GM12878 (cell line): ENCODE measurements around the gene ARL6. TPM values are rescaled to one million over a fixed set of nuclear protein-coding genes. Genes with fewer than 3 reads are reported as not detected.

ENCODE experiments used
- ATAC-seq: fragments of 200-7000 bp; cut with Tn5 transposase; 3 replicates; pipeline ENCODE4 v1.9.1; 2020; ENCODE audit warnings: mild to moderate bottlenecking, moderate library complexity
- BruUV-seq: library from RNA; stranded (reverse); fragments of 400-500 nt; replicated peaks from 2 replicates; lab custom pipeline; 2021; lab: Mats Ljungman, UMichigan
- CTCF ChIA-PET: fragments of 300-600 bp; sonication (Branson Sonifier 250); formaldehyde crosslinking; extraction: SDS; loops from one replicate; lab custom pipeline; 2021; ENCODE audit warnings: inconsistent platforms; lab: Yijun Ruan, JAX
- POLR2A ChIA-PET: fragments of 350-600 bp; formaldehyde crosslinking; extraction: SDS; loops from one replicate; lab custom pipeline; 2021; ENCODE audit warnings: inconsistent platforms; lab: Charles Lee
- RAD21 ChIA-PET: fragments of 300-600 bp; sonication (Branson Sonifier 250); formaldehyde crosslinking; loops from one replicate; lab custom pipeline; 2023; ENCODE audit warnings: antibody characterized with exemption; ENCODE audit not compliant: unreplicated experiment; lab: Charles Lee
- SMC1A ChIA-PET: fragments of 300-600 bp; sonication (Branson Sonifier 250); formaldehyde crosslinking; loops from one replicate; lab custom pipeline; 2023; ENCODE audit not compliant: unreplicated experiment, uncharacterized antibody; lab: Charles Lee
- DNase-seq: peaks from one replicate; pipeline ENCODE4 v3.0.0-alpha.2; 2011; ENCODE audit warnings: low read depth, low spot score
- FAIRE-seq: peaks from 3 replicates; lab custom pipeline; 2011; peaks lifted over from hg19 to GRCh38; lab: Jason Lieb, UNC
- H2AFZ ChIP-seq: 2 replicates; pipeline ENCODE4 v1.6.0; 2011; ENCODE audit warnings: low read depth, low read length, control low read depth; ENCODE audit not compliant: control insufficient read depth
- H3K27ac ChIP-seq: 2 replicates; pipeline ENCODE4 v1.5.1; 2011; ENCODE audit warnings: control low read depth; ENCODE audit not compliant: control insufficient read depth, insufficient read depth
- H3K27me3 ChIP-seq, 2 experiments: replicated peaks in 1 of 2; 2 replicates each; pipeline versions ENCODE4 v1.6.0 to v1.6.1; 2011; ENCODE audit warnings: low read length in 1 of 2; ENCODE audit not compliant: control insufficient read depth in 2 of 2, insufficient read depth in 2 of 2
- H3K36me3 ChIP-seq, 2 experiments: 2 replicates each; pipeline ENCODE4 v1.5.1; 2011; ENCODE audit warnings: low read length in 1 of 2; ENCODE audit not compliant: control insufficient read depth in 2 of 2, insufficient read depth in 2 of 2
- H3K4me1 ChIP-seq: 2 replicates; pipeline ENCODE4 v1.6.1; 2011; ENCODE audit warnings: mild to moderate bottlenecking, low read length, moderate library complexity, mixed read lengths; ENCODE audit not compliant: control insufficient read depth, insufficient read depth
- H3K4me2 ChIP-seq: 2 replicates; pipeline ENCODE4 v1.6.0; 2011; ENCODE audit warnings: control low read depth; ENCODE audit not compliant: control insufficient read depth, insufficient read depth
- H3K4me3 ChIP-seq: fragments of 200-600 bp; sonication (generic); 2 replicates; pipeline ENCODE4 v1.5.1; 2016
- H3K79me2 ChIP-seq: 2 replicates; pipeline ENCODE4 v1.6.0; 2011; ENCODE audit warnings: low read length; ENCODE audit not compliant: control insufficient read depth, insufficient read depth
- H3K9ac ChIP-seq: 2 replicates; pipeline ENCODE4 v1.8.0; 2011; ENCODE audit warnings: low read length, control low read depth, mixed read lengths; ENCODE audit not compliant: control insufficient read depth, insufficient read depth
- H3K9me3 ChIP-seq: replicated peaks from 3 replicates; pipeline ENCODE4 v1.5.1; 2011; ENCODE audit warnings: mild to moderate bottlenecking, low read length; ENCODE audit not compliant: control insufficient read depth, insufficient read depth
- H4K20me1 ChIP-seq: 2 replicates; pipeline ENCODE4 v1.6.0; 2011; ENCODE audit not compliant: control insufficient read depth, insufficient read depth
- CBX3 ChIP-seq: fragments of 200-600 bp; sonication (generic); IDR thresholded peaks from 2 replicates; pipeline ENCODE4 v1.6.1; 2016; ENCODE audit warnings: low read depth, borderline replicate concordance
- CTCF ChIP-seq, 3 experiments: IDR thresholded peaks in 2 of 3; conservative IDR thresholded peaks in 1 of 3; 2 replicates each; pipeline ENCODE4 v1.5.1; 2011; ENCODE audit warnings: low read depth in 3 of 3, low read length in 3 of 3, mild to moderate bottlenecking in 3 of 3, control low read depth in 2 of 3, moderate library complexity in 2 of 3, inconsistent platforms in 1 of 3, mixed read lengths in 1 of 3; ENCODE audit not compliant: control insufficient read depth in 2 of 3, insufficient read depth in 1 of 3; ENCODE audit errors: extremely low read depth in 1 of 3
- CUX1 ChIP-seq: IDR thresholded peaks from 2 replicates; pipeline ENCODE4 v1.6.1; 2012; ENCODE audit warnings: improper control_type of control experiment, low read depth, low read length; ENCODE audit not compliant: insufficient replicate concordance
- KAT2A ChIP-seq: conservative IDR thresholded peaks from 2 replicates; pipeline ENCODE4 v1.6.1; 2011; ENCODE audit warnings: low read depth, low read length; ENCODE audit not compliant: control insufficient read depth
- POLR2AphosphoS2 ChIP-seq: IDR thresholded peaks from 2 replicates; pipeline ENCODE4 v1.6.1; 2011; ENCODE audit warnings: low read depth, mild to moderate bottlenecking, low read length, improper control_type of control experiment, moderate library complexity
- RAD21 ChIP-seq: IDR thresholded peaks from 2 replicates; pipeline ENCODE4 v1.6.1; 2011; ENCODE audit warnings: mild to moderate bottlenecking, low read depth, low read length, moderate library complexity; ENCODE audit not compliant: insufficient read depth
- SMC3 ChIP-seq: IDR thresholded peaks from 2 replicates; pipeline ENCODE4 v1.6.1; 2011; ENCODE audit warnings: low read length, improper control_type of control experiment, borderline replicate concordance
- SUZ12 ChIP-seq: fragments of 200-600 bp; sonication (generic); IDR thresholded peaks from one replicate; pipeline ENCODE4 v1.6.1; 2018; ENCODE audit warnings: antibody characterized with exemption, mild to moderate bottlenecking; ENCODE audit not compliant: unreplicated experiment
- YY1 ChIP-seq: IDR thresholded peaks from 2 replicates; pipeline ENCODE4 v1.6.1; 2011; ENCODE audit warnings: low read depth, mild to moderate bottlenecking, low read length
- WGBS: methylation state at CpG from one replicate; pipeline ENCODE4 v1.1.6; 2016; ENCODE audit warnings: low lambda C conversion rate; ENCODE audit not compliant: insufficient replicate concordance, insufficient coverage; ENCODE audit errors: missing lambda C conversion rate; 5-methylcytosine and 5-hydroxymethylcytosine counted together
- in situ Hi-C: fragments of 300-500 bp; cut with MboI; formaldehyde crosslinking; loops from 9 replicates; pipeline ENCODE4 v1.14.3; 2018; ENCODE audit warnings: mixed read lengths
- intact Hi-C: fragments of 100-400 bp; cut with micrococcal nuclease; formaldehyde crosslinking; loops from one replicate; pipeline ENCODE4 v1.14.2; 2022; ENCODE audit not compliant: unreplicated experiment
- polyA plus RNA-seq, 11 experiments: library from polyadenylated mRNA; depleted of rRNA in 4 of 11; unstranded in 6 of 11; stranded (reverse) in 5 of 11; fragments of >200 nt; fragmentation: Nextera tagmentation in 4 of 11; fragmentation: Illumina TruSeq in 1 of 11; extraction: Ambion mirVana in 4 of 11; extraction: Trizol in 1 of 11; gene quantifications; 1 replicate in 1 of 11; 2 replicates in 10 of 11; pipeline versions ENCODE4 v1.2.1 to v1.2.3, GENCODE V29; 2011 to 2016; ENCODE audit warnings: inconsistent platforms in 2 of 11, missing spikeins in 2 of 11, low read depth in 1 of 11
- total RNA-seq, 4 experiments: library from RNA; depleted of rRNA in 3 of 4; stranded (reverse); fragments of >200 nt in 3 of 4; fragmentation: Illumina TruSeq in 1 of 4; extraction: Trizol in 1 of 4; gene quantifications; 2 replicates each; pipeline versions ENCODE4 v1.2.1 to v1.2.3, GENCODE V29; 2013 to 2021

The ARL6 gene
- total and polyA plus RNA-seq, 10 of the 15 experiments (the other 5 are each of a cell fraction or from before 2014, with no cell fraction given): 2.0 to 7.3 (median 4.3) TPM

- Histone ChIP-seq H3K4me1 (no peaks in the 10 kb centered on the region), H3K27ac (no peak overlapping the region), H3K27me3 (no peaks in the 10 kb centered on the region), H3K9me3 (no peaks in the 10 kb centered on the region), H3K36me3 (no peaks in the 10 kb centered on the region), H2AFZ (no peak overlapping the region; the same call in 1 of the 2 replicates), H3K9ac (no peak overlapping the region), H4K20me1 (no peaks in the 10 kb centered on the region), H3K4me3 (no peak overlapping the region), H3K79me2 (no peaks in the 10 kb centered on the region), H3K4me2 (no peak overlapping the region)
- peak; percentile 96 for ATAC-seq
- ChIA-PET RAD21 (interaction anchor here (0.7 to 1.1 kb wide), 4 partner anchors 13 to 857 kb away, joined by 3 to 7 read pairs (median 3); no protein-coding TSS in a partner anchor), POLR2A (interaction anchor here (1.0 kb wide), 1 partner anchor 9 kb away, joined by 3 read pairs; no protein-coding TSS in a partner anchor), CTCF (interaction anchor here (0.6 to 2.6 kb wide), 16 partner anchors 9 to 857 kb away, joined by 3 to 21 read pairs (median 5); partner anchors contain the start of gene ARL6), SMC1A (interaction anchor here (0.8 to 2.8 kb wide), 6 partner anchors 18 to 857 kb away, joined by 3 to 18 read pairs (median 4); no protein-coding TSS in a partner anchor)
- TF ChIP-seq CUX1 (no peak), YY1 (0 out of 2 replicates have a peak, but pooled peaks have one; percentile 47), POLR2AphosphoS2 (no peak), RAD21 (peak; percentile 86), CBX3 (no peak), CTCF (IDR thresholded peaks at IDR 0.05 in 2 of 3, conservative IDR thresholded peaks at IDR 0.05 in 1 of 3; ENCODE audit: control insufficient read depth in 2 of 3, extremely low read depth in 1 of 3, insufficient read depth in 1 of 3, low read depth in 3 of 3, low read length in 3 of 3) (peak; percentile 89 to 94 (median 90)), KAT2A (no peak), SMC3 (peak; percentile 56; the same call in 1 of the 2 replicates), SUZ12 (no peak)
- DNase-seq: peak; percentile 11
- no TSS peak for BruUV-seq
- in situ Hi-C loops (loop anchor here (10.0 kb wide), 1 partner anchor 854 kb away; no protein-coding TSS in a partner anchor), intact Hi-C loops (loop anchor here (1.0 to 2.0 kb wide), 2 partner anchors 304 to 854 kb away; no protein-coding TSS in a partner anchor)
- peak; percentile 94 for FAIRE-seq
- whole genome bisulfite sequencing: 1% methylated on average over 7 of the region's 7 CpGs
Measured at GRCh38 chr3:97719156-97719821, 45.3 kb upstream of the ARL6 start.
